HCT116 (cell line): ENCODE measurements around the gene DENND5B.
A peak's percentile ranks its signal among the peaks of the same experiment; 100 is the strongest.

Source experiments
- ATF3 ChIP-seq: IDR thresholded peaks from 2 replicates; pipeline ENCODE4 v1.6.1; 2012
- EGR1 ChIP-seq: IDR thresholded peaks from 2 replicates; pipeline ENCODE4 v1.6.1; 2012; ENCODE audit warnings: low read depth
- EZH2 ChIP-seq: fragments of 200-600 bp; sonication (generic); IDR thresholded peaks from 2 replicates; pipeline ENCODE4 v1.6.1; 2017; ENCODE audit warnings: antibody characterized with exemption, mixed run types
- POLR2AphosphoS5 ChIP-seq: IDR thresholded peaks from 2 replicates; pipeline ENCODE4 v1.6.1; 2011; ENCODE audit warnings: mild to moderate bottlenecking, low read depth, low read length, moderate library complexity
- RAD21 ChIP-seq: IDR thresholded peaks from 2 replicates; pipeline ENCODE4 v1.6.1; 2012; ENCODE audit warnings: low read depth, mild to moderate bottlenecking

GRCh38 chr12:31524791-31525495 is 66.0 kb downstream of the DENND5B start:
- no peak for TF ChIP-seq RAD21
- TF ChIP-seq POLR2AphosphoS5 = no peak
- peak; percentile 23; the same call in 1 of the 2 replicates for TF ChIP-seq EGR1
- TF ChIP-seq ATF3 = no peak
- TF ChIP-seq EZH2 = no peak
